ENCODE results near the gene GLT1D1.

GLT1D1 gene

GRCh38 chr12:129009833-129010622, 156.8 kb downstream of the GLT1D1 start:
- DNase-seq = no peak

GRCh38 chr12:129016159-129016558, 162.9 kb downstream of the GLT1D1 start:
- DNase-seq = no peak

GRCh38 chr12:129025055-129025454, 171.8 kb downstream of the GLT1D1 start:
- no peak for DNase-seq

GRCh38 chr12:129028844-129029243, 175.6 kb downstream of the GLT1D1 start:
- DNase-seq = no peak
